Karpas-422 (cell line): ENCODE results near the gene NFIA. TPM values are rescaled to one million over a fixed set of nuclear protein-coding genes. Genes with fewer than 3 reads are reported as not detected.

Source experiments
- DNase-seq: peaks from one replicate; pipeline ENCODE4 v3.0.0-alpha.2; 2015
- H2AFZ ChIP-seq: fragments of 200-600 bp; sonication (generic); 2 replicates; pipeline ENCODE4 v1.6.1; 2014; ENCODE audit warnings: antibody characterized with exemption, low read length, mixed read lengths
- H3K27ac ChIP-seq: fragments of 200-600 bp; sonication (generic); 2 replicates; pipeline ENCODE4 v1.5.1; 2014; ENCODE audit warnings: mild to moderate bottlenecking, low read length, moderate library complexity
- H3K27me3 ChIP-seq: fragments of 200-600 bp; sonication (generic); 2 replicates; pipeline ENCODE4 v1.6.1; 2014; ENCODE audit warnings: low read length, mixed read lengths
- H3K36me3 ChIP-seq: fragments of 200-600 bp; sonication (generic); 2 replicates; pipeline ENCODE4 v1.6.1; 2014; ENCODE audit warnings: low read length, mixed read lengths; ENCODE audit not compliant: insufficient read depth
- H3K4me1 ChIP-seq: fragments of 200-600 bp; sonication (generic); 2 replicates; pipeline ENCODE4 v1.6.1; 2014; ENCODE audit warnings: mild to moderate bottlenecking, low read length, mixed read lengths
- H3K4me2 ChIP-seq: fragments of 200-600 bp; sonication (generic); 2 replicates; pipeline ENCODE4 v1.6.1; 2014; ENCODE audit warnings: low read length, low read depth, mild to moderate bottlenecking; ENCODE audit not compliant: poor library complexity, severe bottlenecking
- H3K4me3 ChIP-seq: fragments of 200-600 bp; sonication (generic); 2 replicates; pipeline ENCODE4 v1.5.1; 2014; ENCODE audit warnings: mild to moderate bottlenecking, antibody characterized with exemption, low read length, mixed read lengths
- H3K79me2 ChIP-seq: fragments of 200-600 bp; sonication (generic); 2 replicates; pipeline ENCODE4 v1.6.1; 2014; ENCODE audit warnings: mild to moderate bottlenecking, low read length, mixed read lengths
- H3K9ac ChIP-seq: fragments of 200-600 bp; sonication (generic); 2 replicates; pipeline ENCODE4 v1.6.0; 2014; ENCODE audit warnings: low read length
- H3K9me2 ChIP-seq: fragments of 200-600 bp; sonication (generic), shearing (Covaris generic); replicated peaks from 2 replicates; pipeline ENCODE4 v1.6.0; 2014; ENCODE audit warnings: mild to moderate bottlenecking, low read length, moderate library complexity; ENCODE audit not compliant: insufficient read depth
- H3K9me3 ChIP-seq: fragments of 300-700, 200-600 bp; sonication (generic); 2 replicates; pipeline ENCODE4 v1.6.1; 2014; ENCODE audit warnings: low read length, mixed read lengths
- H4K20me1 ChIP-seq: fragments of 200-600 bp; sonication (generic); 2 replicates; pipeline ENCODE4 v1.6.1; 2014; ENCODE audit warnings: mild to moderate bottlenecking, antibody characterized with exemption, low read length, low read depth; ENCODE audit not compliant: insufficient read depth
- total RNA-seq: library from RNA; depleted of rRNA; stranded (reverse); fragments of >200 nt; shearing (Covaris generic); gene quantifications from 2 replicates; pipeline ENCODE4 v1.2.3, GENCODE V29; 2014; ENCODE audit warnings: low replicate concordance

The NFIA gene
- total RNA-seq, 1 experiment from 2014 or later = 38.3 TPM

GRCh38 chr1:61279570-61279969, 197.2 kb downstream of the NFIA start:
- Histone ChIP-seq H3K4me1 (no peaks in the 10 kb centered on the region), H3K9me3 (no peaks in the 10 kb centered on the region), H3K9me2 (no peaks in the 10 kb centered on the region), H3K27me3 (no peaks in the 10 kb centered on the region), H2AFZ (no peak overlapping the region), H3K4me3 (no peak overlapping the region), H3K9ac (no peak overlapping the region), H3K79me2 (no peaks in the 10 kb centered on the region), H3K27ac (no peak overlapping the region), H4K20me1 (0 out of 2 replicates have a peak, but pooled peaks cover 8% of the 10 kb centered on the region), H3K36me3 (no peaks in the 10 kb centered on the region), H3K4me2 (no peak overlapping the region)
- no peak for DNase-seq

- no peak overlapping the region for H3K9ac ChIP-seq
- H3K9me3 ChIP-seq = no peaks in the 10 kb centered on the region
- DNase-seq = no peak
These were observed 198.1 kb downstream of the NFIA start for GRCh38 chr1:61280452-61280851.

GRCh38 chr1:61282387-61282786, 200.0 kb downstream of the NFIA start:
- Histone ChIP-seq H4K20me1 (peaks cover 8% of the 10 kb centered on the region; the same call in 1 of the 2 replicates), H3K27me3 (no peaks in the 10 kb centered on the region), H3K9ac (no peak overlapping the region), H3K36me3 (no peaks in the 10 kb centered on the region), H3K79me2 (no peaks in the 10 kb centered on the region), H2AFZ (no peak overlapping the region), H3K27ac (no peak overlapping the region), H3K4me3 (no peak overlapping the region), H3K4me1 (no peaks in the 10 kb centered on the region), H3K4me2 (no peak overlapping the region), H3K9me3 (no peaks in the 10 kb centered on the region), H3K9me2 (no peaks in the 10 kb centered on the region)
- DNase-seq = no peak

More at GRCh38 chr1:61280452-61280851, 198.1 kb downstream of the NFIA start:
- Histone ChIP-seq H3K4me2 (no peak overlapping the region), H3K79me2 (no peaks in the 10 kb centered on the region), H3K4me1 (no peaks in the 10 kb centered on the region), H3K27me3 (no peaks in the 10 kb centered on the region), H3K36me3 (no peaks in the 10 kb centered on the region), H4K20me1 (peaks cover 8% of the 10 kb centered on the region; the same call in 1 of the 2 replicates), H2AFZ (no peak overlapping the region), H3K4me3 (no peak overlapping the region), H3K9me2 (no peaks in the 10 kb centered on the region), H3K27ac (no peak overlapping the region)

DNA sequence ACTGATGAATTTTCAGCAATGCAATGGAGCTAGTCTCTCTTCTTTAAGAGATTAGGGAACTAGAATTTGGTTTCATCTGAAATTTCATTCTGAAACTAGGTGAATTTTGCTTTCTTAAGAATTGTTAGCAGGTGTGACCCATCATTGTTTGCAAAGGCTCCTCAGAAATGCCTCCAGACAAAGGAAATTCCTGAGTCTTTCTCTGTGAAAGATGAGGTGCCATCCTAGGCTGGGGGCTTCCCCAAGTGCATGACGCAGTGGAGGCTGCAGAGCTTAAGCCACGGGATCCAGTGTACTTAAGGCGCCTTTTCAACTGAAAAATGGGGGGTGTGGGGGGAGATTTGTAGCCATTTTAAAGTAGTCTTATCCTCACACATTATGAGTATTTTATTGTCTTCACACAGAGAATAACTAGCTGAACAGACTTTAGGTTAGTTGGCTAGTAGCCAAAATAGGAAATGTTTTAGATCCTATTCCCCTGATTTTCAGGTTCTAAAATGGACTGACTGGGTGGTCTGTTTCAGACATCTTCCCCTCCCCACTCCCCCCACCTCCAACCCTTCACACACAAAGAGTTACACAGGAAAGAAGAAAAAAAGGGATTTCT, 202.0 kb downstream of the NFIA start:
- Histone ChIP-seq H2AFZ (no peak overlapping the region), H3K4me3 (no peak overlapping the region), H3K9me2 (no peaks in the 10 kb centered on the region), H3K4me1 (no peaks in the 10 kb centered on the region), H3K4me2 (no peak overlapping the region), H3K27ac (no peak overlapping the region), H4K20me1 (peaks cover 14% of the 10 kb centered on the region; the same call in 1 of the 2 replicates), H3K27me3 (no peaks in the 10 kb centered on the region), H3K36me3 (no peaks in the 10 kb centered on the region), H3K9ac (no peak overlapping the region), H3K9me3 (no peaks in the 10 kb centered on the region), H3K79me2 (no peaks in the 10 kb centered on the region)
- DNase-seq = no peak

DNA sequence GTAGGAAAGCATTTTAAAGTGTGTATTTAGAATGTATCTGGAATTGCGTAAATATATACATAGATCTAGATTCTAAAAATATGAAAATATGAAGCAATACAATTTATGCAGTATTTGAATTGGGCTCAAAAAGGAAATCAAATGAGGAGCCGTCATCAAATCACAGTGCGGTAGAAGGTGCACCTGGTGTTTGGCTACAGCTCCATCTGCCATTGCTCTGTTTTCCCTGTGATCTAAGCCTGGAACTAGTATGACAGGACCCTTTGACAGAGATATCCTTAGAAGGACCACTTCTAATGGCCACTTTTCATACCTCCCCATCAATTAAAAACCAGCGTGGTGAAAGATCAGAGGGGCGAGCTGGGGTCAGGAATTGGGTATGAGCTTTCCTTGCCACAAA, 202.6 kb downstream of the NFIA start:
- Histone ChIP-seq H3K9ac (no peak overlapping the region), H3K4me2 (no peak overlapping the region), H4K20me1 (peaks cover 14% of the 10 kb centered on the region; the same call in 1 of the 2 replicates), H3K4me3 (no peak overlapping the region), H3K27me3 (no peaks in the 10 kb centered on the region), H2AFZ (no peak overlapping the region), H3K36me3 (no peaks in the 10 kb centered on the region), H3K27ac (no peak overlapping the region), H3K79me2 (no peaks in the 10 kb centered on the region), H3K9me3 (no peaks in the 10 kb centered on the region), H3K9me2 (no peaks in the 10 kb centered on the region), H3K4me1 (no peaks in the 10 kb centered on the region)
- DNase-seq = no peak

DNA sequence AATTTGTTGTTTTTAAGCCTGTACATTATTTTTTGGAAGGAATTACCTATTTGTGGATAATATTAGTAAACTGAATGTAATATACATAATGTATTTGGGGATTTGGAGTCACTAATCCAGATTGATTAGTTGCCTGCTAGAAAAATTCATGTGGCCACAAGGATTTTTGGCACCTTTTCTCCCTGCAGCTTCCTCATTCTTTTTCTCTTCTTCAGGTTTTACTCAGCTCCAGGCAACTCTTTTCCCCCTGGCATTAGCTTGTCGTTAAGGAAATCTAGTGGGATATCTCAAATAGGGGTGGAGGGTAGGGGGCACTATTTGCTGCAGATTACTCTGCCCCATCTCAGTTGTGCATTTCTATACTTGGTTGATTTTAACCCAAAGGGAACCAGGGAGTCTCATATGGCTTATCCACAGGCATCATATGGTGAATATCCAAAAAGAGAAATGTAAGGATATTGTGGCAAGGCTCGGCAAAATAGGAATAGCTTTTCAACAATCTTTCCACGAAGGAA, 203.1 kb downstream of the NFIA start:
- H3K36me3 ChIP-seq = no peaks in the 10 kb centered on the region
- H3K9ac ChIP-seq = no peak overlapping the region
- H3K9me3 ChIP-seq = no peaks in the 10 kb centered on the region
- H4K20me1 ChIP-seq = peaks cover 14% of the 10 kb centered on the region; the same call in 1 of the 2 replicates
- no peak for DNase-seq
- no peaks in the 10 kb centered on the region for H3K79me2 ChIP-seq
- no peaks in the 10 kb centered on the region for H3K4me1 ChIP-seq
- H3K27me3 ChIP-seq = no peaks in the 10 kb centered on the region
- no peaks in the 10 kb centered on the region for H3K9me2 ChIP-seq
- no peak overlapping the region for H3K27ac ChIP-seq
- H3K4me2 ChIP-seq = no peak overlapping the region
- H2AFZ ChIP-seq = no peak overlapping the region
- H3K4me3 ChIP-seq = no peak overlapping the region

DNA sequence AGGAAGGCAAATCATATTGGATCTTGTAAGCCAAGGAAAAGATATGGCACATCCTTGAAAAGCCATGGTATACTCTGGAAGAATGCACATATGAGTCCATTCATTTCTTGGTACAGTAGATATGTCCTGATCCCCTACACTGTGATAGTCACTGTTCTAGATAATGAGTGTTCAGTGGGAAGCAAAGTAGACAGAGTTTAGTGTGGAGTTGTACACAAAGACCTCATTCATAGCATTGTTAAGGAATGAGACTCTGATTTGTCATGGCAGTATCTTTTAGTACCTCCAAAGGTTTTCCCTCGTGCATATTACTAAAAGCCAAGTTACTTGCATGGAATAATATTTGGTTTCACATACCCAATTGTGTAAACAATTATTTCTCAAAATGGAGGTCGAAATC, 204.7 kb downstream of the NFIA start:
- Histone ChIP-seq H2AFZ (no peak overlapping the region), H3K9me3 (no peaks in the 10 kb centered on the region), H3K4me2 (no peak overlapping the region), H3K4me1 (no peaks in the 10 kb centered on the region), H3K36me3 (no peaks in the 10 kb centered on the region), H3K9me2 (no peaks in the 10 kb centered on the region), H3K9ac (no peak overlapping the region), H4K20me1 (peaks cover 9% of the 10 kb centered on the region; the same call in 1 of the 2 replicates), H3K4me3 (no peak overlapping the region), H3K79me2 (no peaks in the 10 kb centered on the region), H3K27me3 (no peaks in the 10 kb centered on the region), H3K27ac (no peak overlapping the region)
- DNase-seq = no peak

- H3K79me2 ChIP-seq = no peaks in the 10 kb centered on the region
- no peak overlapping the region for H3K9ac ChIP-seq
- no peaks in the 10 kb centered on the region for H3K36me3 ChIP-seq
- H3K9me3 ChIP-seq = no peaks in the 10 kb centered on the region
- H3K27ac ChIP-seq = no peak overlapping the region
- H2AFZ ChIP-seq = no peak overlapping the region
- no peaks in the 10 kb centered on the region for H3K4me1 ChIP-seq
- no peak overlapping the region for H3K4me2 ChIP-seq
- no peak overlapping the region for H3K4me3 ChIP-seq
- peaks cover 9% of the 10 kb centered on the region; the same call in 1 of the 2 replicates for H4K20me1 ChIP-seq
- no peak for DNase-seq
- H3K9me2 ChIP-seq = no peaks in the 10 kb centered on the region
- no peaks in the 10 kb centered on the region for H3K27me3 ChIP-seq
These were observed 205.4 kb downstream of the NFIA start for GRCh38 chr1:61287734-61288133.
